DLD1 (cell line): ENCODE data around the gene AGMO.
"Not testable (repeated sequence)": the region's sequence is repeated elsewhere in the genome, so short reads cannot be mapped to it uniquely, and the experiment has no call there.

Source experiments
- in situ Hi-C: cut with HindIII; loops from 2 replicates; pipeline ENCODE4 v1.10.0; 2017; ENCODE audit warnings: low sequenced_read_pairs

AGMO gene

DNA sequence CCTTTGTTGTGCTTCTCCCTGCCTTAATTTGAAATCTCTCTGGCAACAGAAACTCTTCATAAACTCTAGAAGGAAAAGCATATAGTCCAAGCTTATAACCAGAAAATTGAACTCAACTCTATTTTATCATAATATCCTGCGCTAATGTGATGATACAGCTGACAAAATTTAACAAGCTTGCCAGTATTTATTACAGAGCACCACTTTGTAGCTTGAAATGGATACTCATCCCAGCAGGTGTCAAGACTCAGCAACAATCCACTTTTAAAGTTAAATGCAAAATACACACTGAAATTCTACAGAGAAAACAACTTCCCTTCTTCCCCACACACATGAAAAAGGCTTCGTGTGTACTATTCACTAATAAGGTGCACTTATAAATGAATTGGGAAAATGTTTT lies 228.9 kb downstream of the AGMO start:
- in situ Hi-C loops, result loop anchor here (25.0 kb wide), 1 partner anchor 729 kb away; no protein-coding TSS in a partner anchor

DNA sequence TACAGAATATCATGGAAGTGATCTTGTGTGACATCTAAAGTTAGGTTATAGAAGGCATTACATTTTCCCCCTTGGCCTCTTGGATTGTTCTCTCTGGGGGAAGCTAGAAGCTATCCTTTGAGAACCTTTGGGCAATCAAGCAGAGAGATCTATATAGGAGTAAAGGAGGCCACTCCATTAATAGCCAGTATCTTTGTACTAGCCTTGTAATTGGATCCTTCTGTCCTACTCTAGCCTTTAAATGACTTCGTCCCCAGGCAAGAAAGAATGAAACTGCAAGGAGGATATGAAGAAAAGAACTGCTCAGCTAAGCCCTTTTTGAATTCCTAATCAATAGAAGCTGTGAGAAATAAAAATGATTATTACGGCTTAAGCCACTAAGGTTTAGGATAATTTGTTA lies 230.9 kb downstream of the AGMO start:
- in situ Hi-C loops, result loop anchor here (25.0 kb wide), 1 partner anchor 731 kb away; no protein-coding TSS in a partner anchor

DNA sequence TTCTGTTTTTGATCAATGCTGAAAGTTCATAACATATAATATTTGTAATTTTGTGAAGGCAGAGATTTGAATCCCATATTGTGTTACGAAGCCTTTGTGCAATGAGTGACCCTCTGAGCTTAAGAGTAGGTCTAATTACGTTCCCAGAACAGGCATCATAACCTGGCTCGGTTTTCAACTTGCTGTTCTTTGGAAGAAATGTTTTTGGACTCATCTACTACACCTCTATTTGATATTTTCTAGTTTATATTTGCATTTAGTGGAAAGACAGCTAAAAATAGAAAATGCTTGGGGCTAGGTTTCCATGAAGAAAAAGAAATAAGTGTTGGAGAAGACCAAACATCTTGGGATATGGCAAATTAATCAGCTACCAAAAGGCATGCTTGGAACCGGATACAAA lies 234.8 kb downstream of the AGMO start:
- in situ Hi-C loops, result loop anchor here (25.0 kb wide), 1 partner anchor 735 kb away; no protein-coding TSS in a partner anchor

DNA sequence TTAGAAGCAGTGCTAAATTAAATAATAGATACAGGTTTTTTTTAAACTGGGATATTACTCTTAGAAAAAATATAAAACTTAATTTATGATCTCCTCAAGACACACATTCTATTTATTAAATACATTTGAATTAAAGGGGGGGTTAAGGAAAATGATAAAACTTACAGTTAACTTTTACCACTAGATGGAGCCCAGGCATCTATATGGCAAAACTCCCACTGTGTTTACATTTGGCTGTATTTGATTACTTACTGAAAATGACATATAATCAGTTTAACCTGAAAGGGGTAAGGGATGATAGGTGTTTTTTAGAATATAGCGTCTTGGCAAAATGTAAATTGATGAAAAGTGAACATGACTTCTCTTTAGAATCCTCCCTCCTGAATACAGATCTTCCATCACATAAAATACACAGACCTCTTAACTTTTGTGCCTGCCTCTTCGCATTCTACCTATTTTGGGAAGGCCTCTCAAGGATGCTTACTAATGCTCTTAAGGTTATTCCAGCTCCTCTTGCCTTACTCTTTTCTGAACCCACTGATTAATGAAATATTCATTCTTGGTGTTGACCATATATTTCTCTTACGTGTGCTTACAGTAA lies 235.7 kb downstream of the AGMO start:
- in situ Hi-C loops, result loop anchor here (25.0 kb wide), 1 partner anchor 736 kb away; no protein-coding TSS in a partner anchor

DNA sequence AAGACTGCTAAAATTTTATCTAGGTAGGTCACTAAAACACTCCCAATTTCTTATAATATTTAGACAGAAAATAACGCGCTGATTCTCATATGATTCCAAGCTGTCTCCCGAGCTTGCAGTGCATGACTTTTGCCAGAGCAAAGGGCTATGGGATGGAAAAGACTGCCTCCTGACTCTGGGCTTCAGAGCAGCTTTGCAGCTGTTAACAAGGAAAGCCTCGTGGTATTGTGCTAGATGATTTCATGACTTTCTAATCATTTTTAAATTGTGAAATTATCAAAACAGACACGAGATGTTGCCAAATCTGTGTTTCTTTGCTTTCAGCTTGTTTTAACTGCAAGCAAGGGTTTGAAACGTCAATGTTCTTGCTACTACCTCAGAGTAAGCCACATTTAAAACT lies 238.3 kb downstream of the AGMO start:
- in situ Hi-C loops, result no loop called here

DNA sequence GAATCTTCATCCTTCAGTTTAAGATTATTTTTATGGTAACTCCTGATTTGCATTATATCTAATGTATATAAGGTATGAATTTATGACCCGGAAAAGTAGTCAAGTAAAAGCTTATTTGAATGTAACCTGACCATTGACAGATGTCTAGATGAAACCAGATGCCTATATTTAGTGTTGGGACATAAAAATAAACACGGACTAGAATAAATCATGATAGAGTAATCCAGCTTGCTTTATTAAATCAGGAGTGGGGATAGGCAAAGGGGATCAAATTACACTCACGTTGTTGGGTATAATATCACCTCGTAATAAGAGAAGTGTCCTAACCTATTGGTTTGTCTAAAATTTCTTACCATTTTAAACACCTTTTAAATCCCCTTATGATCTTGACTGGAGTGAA lies 244.6 kb downstream of the AGMO start:
- in situ Hi-C loops, result no loop called here

DNA sequence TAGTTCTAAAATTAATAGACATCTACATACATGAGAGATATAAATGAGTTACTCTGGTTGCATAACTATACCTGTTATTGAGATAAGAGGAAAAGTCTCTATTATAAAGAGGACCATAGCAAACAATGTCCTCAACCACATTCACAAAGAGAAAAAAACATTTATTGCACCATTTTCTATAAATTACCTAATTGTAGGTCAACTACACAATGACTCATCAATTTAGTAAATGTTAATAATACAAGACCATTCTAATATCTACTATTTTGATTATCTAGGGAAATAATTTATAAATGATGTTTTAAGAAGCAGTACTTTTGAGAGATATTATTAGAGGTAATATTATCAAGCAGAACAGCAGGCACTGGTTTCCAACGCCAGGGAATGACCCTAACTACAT lies 246.1 kb downstream of the AGMO start:
- in situ Hi-C loops, result no loop called here

DNA sequence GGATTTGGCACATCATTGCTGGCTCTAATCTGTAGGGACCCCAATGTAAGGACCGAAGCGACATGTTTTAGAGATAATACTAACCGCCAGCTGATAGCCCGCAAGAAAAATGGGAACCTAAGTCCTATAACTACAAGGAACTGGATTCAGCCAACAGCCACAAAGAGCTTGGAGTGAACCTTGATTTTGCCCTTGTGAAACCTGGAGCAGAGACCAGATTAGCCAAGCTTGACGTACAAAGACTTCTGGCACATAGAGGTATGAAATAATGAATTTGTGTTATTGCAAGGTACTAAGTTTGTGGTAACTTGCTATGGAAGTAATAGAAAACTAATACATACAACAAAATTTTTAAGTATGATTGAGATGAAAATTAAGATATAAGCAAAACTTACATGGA lies 246.9 kb downstream of the AGMO start:
- in situ Hi-C loops, result no loop called here

DNA sequence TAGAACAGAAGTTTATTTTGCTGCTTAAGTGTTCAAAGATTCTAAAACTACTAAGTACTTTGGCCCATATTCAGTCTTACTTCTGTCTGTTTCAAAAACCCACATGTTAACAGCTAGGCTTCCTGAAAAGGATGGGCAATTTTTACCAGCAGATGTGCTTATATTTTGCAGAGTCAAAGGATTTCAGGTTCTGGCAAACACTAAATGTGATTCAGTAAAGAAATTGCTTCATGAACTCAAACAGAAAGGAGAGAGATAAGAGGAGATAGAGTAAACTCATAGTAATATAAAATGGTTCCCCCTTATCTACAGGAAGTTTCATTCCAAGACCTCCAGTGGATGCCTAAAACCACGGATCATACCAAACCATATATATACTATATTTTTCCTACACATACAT lies 248.5 kb downstream of the AGMO start:
- in situ Hi-C loops, result no loop called here

DNA sequence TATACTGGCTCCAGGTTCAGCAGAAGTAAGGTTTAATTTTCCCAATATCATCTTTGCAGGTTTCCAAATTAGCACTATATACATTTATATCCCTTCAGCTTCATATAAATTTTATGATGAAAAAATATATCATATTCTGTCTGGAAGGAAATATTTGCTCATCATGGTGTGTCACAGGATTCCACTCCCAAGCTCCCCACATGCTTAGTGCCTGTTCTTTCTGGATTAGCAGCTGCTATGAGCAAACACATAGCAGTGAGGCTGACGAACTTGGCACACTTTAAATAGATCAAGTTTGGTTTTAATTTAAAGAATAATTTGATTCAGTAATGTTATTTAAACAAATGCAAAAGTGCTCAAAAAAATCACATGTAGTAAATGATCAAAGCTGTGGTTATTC lies 251.9 kb downstream of the AGMO start:
- in situ Hi-C loops, result no loop called here

DNA sequence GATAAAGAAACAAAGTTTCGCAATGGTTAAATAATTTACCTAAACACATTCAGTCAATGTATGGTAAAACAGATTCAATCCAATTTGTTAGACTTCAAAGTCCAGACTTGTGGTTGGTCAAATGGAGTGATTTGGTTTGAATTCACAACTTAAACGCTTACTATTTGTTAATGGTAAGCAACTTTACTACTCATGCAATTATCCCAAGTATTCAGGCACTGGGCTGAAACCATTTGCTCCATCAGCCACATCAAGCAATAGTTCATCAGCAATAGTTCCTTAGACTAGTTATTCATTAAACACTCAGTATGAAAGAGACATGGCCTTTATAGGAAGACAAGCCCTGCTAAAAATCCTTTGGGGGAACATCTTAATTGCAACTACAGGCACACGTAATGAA lies 253.0 kb downstream of the AGMO start:
- in situ Hi-C loops, result no loop called here

DNA sequence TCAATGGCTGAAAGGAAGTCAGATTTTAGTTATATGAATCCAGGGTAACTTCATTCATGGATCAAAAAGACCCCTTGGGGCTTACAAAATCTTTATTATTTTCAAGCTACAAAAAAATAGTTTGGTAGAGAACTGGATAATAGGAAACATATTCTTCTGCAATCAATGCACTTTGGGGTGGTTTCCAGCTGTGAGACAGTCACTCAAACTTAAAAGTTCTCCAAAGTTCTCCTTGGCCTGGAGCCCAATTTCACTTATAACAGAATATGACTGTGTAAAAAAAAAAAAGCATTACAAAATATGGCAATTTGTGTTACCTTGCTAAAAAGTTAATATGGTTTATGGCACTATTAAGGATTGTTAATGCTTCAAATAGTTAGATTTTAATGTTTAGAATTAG lies 255.5 kb downstream of the AGMO start:
- in situ Hi-C loops, result no loop called here

DNA sequence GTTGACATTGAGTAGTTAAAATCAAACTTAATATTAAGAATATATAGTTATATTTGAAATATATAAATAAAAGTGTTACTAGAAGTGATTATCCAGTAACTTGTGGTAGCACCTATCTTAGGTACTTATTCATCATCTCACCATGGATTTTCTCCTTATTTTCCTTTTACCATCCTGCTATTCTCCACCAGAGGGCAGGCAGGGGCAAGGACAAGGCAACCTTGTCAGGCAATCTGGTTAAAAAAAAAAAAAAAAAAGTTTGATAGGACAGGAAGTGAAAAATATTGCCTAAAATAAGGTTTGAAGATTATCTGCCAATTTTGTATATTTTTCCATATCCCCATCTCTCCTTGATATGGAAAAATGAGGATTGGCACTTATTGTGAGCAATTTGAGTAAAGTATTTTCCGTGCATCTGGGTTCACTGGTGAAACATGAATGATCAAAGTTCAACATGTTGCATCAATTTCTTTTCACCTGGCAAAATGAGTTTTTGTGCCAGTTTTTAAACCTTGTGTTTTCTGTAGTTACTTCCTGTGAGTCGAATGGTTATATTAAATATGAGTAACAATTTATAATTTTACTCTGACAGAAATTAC lies 256.7 kb downstream of the AGMO start:
- in situ Hi-C loops, result no loop called here

DNA sequence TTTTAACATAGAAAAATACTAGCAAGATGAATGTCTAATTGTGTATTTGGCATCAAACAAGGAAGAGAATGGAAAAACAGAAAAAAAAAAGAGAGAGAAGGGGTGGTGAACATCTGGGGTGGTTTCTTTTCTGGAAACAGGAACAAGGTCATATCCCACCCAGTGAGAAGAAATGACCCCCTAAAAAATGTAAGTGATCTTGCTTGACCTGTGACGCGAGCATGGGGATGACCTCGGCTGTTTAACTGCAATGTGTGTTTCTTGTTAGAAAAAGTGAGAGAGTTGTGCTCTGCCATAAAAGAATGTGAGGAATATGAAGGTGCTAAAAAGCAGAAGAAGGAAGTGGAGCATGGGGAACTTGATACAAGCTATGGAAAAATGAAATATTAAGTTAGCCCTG lies 258.5 kb downstream of the AGMO start:
- in situ Hi-C loops, result no loop called here

DNA sequence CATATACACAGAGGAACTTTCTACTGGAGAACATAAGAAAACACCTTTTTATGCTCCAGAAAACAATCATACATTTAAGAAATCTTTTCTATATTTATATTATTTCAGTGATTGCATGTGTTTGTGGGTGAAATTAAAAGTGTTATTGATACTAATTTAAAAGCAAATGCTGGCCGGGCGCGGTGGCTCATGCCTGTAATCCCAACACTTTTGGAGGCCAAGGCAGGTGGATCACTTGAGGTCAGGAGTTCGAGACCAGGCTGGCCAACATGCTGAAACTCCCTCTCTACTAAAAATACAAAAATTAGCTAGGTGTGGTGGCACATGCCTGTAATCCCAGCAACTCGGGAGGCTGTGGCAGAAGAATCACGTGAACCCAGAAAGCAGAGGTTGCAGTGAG lies 260.8 kb downstream of the AGMO start:
- in situ Hi-C loops, result not testable (repeated sequence)

DNA sequence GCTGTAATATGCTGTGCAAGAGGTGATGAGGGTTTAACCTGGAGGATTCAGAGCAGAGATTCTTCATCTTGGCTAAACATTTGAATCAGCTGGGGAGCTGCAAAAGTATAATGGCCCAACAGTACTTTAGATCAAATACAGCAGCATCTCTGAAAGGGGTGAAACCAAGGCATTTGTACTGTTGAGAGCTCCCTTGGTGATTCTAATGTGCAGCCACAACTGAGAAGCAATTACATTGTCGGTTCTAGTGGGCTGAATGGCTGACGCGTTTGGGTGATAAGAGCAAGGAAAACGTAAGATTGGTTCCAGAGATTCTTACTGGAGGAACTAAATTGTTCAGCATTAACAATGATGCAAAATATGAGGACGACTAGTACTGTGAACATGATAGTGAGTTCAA lies 269.7 kb downstream of the AGMO start:
- in situ Hi-C loops, result no loop called here

DNA sequence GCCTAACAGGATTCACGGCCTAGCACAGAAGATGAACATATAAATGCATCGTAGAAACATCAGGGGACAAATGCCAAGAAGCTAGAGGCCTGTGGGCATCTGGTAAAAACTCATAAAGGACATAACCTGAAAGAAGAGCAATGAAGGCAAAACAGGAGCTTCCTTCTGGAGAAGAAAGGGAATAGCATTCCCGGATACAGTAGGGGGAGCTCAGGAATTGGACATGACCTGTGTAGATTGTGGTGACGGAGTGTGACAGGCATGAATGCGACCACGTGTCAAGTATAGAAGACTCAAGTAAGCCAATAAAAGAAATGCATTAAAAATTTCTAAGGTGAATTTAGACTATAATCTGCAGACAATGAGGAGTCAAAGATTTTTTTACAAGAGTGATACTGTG lies 270.1 kb downstream of the AGMO start:
- in situ Hi-C loops, result no loop called here

DNA sequence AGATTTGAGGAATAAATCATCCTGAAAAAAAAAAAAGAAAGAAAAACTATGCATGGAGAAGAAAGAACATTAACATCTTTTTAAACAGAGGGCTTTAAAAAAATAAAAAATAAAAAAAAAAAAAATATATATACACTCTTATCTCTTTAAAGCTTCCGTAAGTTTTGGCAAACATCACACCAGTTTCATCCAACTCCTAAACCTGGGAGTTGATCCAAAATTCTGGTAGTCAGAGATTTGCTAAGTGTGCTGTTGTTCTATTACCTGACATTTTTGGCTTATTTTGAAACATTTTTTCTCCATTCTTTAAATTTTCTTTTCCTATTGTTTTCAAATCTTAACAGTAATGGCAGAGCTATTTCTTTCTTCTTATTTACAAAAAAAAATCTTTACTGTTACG lies 273.1 kb downstream of the AGMO start:
- in situ Hi-C loops, result no loop called here

DNA sequence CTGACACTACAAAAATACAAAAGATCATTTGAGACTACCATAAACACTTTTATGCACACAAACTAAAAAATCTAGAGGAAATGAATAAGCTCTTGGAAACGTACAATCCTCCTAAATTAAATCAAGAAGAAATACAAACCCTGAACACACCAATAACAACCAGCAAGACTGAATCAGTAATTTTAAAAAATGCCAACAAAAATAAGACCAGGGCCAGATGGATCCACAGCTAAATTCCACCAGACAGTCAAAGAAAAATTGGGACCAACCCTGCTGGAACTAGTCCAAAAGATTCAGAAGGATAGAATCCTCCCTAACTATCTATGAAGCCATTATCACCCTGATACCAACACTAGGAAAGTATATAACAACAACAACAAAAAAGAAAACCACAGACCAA lies 277.4 kb downstream of the AGMO start:
- in situ Hi-C loops, result no loop called here

DNA sequence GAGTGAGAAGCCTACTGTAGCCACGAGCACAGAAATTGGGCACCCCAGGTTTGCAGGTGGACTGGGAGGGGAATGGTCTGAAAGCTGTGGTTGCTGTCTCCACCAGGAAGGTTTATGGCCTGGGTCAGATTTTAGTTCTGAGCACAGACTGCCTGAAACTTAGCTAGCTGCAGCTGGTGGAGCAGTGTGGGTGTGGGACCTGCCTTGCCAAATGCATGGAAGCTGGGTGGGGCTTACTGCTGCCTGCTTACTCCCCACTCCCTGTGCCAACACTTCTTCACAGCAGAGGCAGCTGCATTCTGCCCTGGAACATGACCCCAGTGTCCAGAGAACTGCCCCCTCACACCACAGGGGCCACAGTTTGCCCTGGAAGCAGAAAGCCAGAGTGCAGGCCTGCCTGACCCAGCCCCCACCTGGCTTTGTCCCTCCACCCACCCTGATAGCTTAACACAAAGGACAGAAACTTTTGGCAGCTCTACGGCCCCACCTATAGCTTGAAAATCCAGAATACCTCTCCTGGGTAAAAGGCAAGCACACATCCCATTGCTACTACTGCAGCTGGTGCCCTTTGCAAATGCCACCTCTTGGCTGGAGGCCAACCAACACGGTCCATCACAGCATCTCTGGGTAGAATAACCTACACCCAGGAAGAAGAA lies 281.6 kb downstream of the AGMO start:
- in situ Hi-C loops, result no loop called here

DNA sequence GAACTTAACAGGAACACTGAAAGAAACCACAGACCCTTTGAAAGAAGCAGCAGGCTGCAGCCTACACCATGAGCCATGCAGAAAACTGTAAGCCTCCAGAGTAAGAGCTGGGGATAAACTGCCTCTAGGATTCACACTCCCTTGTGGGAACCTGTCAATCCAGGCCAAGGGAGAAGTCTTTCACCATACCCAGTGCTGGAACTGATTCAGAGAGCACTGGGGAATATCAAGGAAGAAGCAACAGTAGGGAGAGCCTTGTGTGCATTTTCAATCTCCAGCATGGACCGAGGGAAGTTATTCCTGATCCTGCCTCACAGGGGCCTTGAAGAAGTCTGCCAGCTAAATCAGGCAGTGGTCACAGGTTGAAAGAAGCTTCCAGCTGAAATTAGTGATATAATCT lies 282.2 kb downstream of the AGMO start:
- in situ Hi-C loops, result no loop called here

DNA sequence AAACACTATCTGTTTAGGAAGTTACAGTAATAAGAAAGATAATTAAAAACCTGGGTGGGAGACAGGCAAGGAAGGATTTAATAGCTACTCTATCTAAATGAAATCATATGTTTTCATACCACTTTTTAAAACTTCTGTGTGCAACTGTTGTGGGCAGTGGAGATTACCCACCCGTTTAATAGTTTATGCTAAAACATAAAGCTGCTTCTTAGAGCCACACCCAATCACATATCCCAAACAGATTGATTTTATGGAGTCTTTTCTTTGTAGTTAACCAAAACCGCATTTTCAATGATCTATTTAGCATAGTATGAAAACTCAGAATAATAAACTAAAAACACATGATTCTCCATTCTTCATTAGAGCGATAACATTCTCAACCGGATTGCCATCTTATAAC lies 304.1 kb downstream of the AGMO start:
- in situ Hi-C loops, result no loop called here
